Astrocyte (in vitro differentiated cells and primary cell): ENCODE results near the gene SERF2. TPM values are rescaled to one million over a fixed set of nuclear protein-coding genes. Genes with fewer than 3 reads are reported as not detected.

Experiments used
- DNase-seq: peaks from one replicate; pipeline ENCODE4 v3.0.0-alpha.2; 2010; ENCODE audit warnings: low read depth
- FAIRE-seq: peaks from 2 replicates; lab custom pipeline; 2011; peaks lifted over from hg19 to GRCh38; lab: Jason Lieb, UNC
- H2AFZ ChIP-seq: 2 replicates; pipeline ENCODE4 v1.6.0; 2012; ENCODE audit warnings: low read depth, low read length, inconsistent platforms
- H3K27ac ChIP-seq: 2 replicates; pipeline ENCODE4 v1.5.1; 2011; ENCODE audit warnings: low read depth, low read length, inconsistent platforms
- H3K27me3 ChIP-seq: 2 replicates; pipeline ENCODE4 v1.6.0; 2011; ENCODE audit warnings: low read length, inconsistent platforms; ENCODE audit not compliant: insufficient read depth
- H3K36me3 ChIP-seq: 2 replicates; pipeline ENCODE4 v1.5.1; 2011; ENCODE audit warnings: low read length, inconsistent platforms; ENCODE audit not compliant: insufficient read depth
- H3K4me1 ChIP-seq: 2 replicates; pipeline ENCODE4 v1.5.1; 2011; ENCODE audit warnings: low read length, inconsistent platforms; ENCODE audit not compliant: insufficient read depth
- H3K4me2 ChIP-seq: 2 replicates; pipeline ENCODE4 v1.6.0; 2012; ENCODE audit warnings: low read length, inconsistent platforms
- H3K4me3 ChIP-seq: 2 replicates; pipeline ENCODE4 v1.5.1; 2011; ENCODE audit warnings: low read depth, mild to moderate bottlenecking, low read length, inconsistent platforms; ENCODE audit not compliant: insufficient read depth
- H3K79me2 ChIP-seq: 2 replicates; pipeline ENCODE4 v1.6.0; 2012; ENCODE audit warnings: mild to moderate bottlenecking, low read length, inconsistent platforms; ENCODE audit not compliant: insufficient read depth
- H3K9ac ChIP-seq: 2 replicates; pipeline ENCODE4 v1.6.0; 2012; ENCODE audit warnings: mild to moderate bottlenecking, low read length, inconsistent platforms
- H3K9me3 ChIP-seq: 2 replicates; pipeline ENCODE4 v1.5.1; 2012; ENCODE audit warnings: low read depth, mild to moderate bottlenecking, low read length, inconsistent platforms; ENCODE audit not compliant: insufficient read depth
- H4K20me1 ChIP-seq: 2 replicates; pipeline ENCODE4 v1.6.0; 2012; ENCODE audit warnings: low read length, inconsistent platforms; ENCODE audit not compliant: insufficient read depth
- H3K27ac Mint-ChIP-seq: one replicate; pipeline ENCODE4 v1.8.0; 2021; ENCODE audit warnings: mild to moderate bottlenecking, mixed read lengths; ENCODE audit not compliant: unreplicated experiment
- H3K27me3 Mint-ChIP-seq: one replicate; pipeline ENCODE4 v1.8.0; 2021; ENCODE audit warnings: low read depth, mixed read lengths; ENCODE audit not compliant: unreplicated experiment
- H3K36me3 Mint-ChIP-seq: one replicate; pipeline ENCODE4 v1.8.0; 2021; ENCODE audit warnings: low read depth, mixed read lengths; ENCODE audit not compliant: unreplicated experiment
- H3K4me1 Mint-ChIP-seq: one replicate; pipeline ENCODE4 v1.8.0; 2021; ENCODE audit warnings: low read depth, mixed read lengths; ENCODE audit not compliant: unreplicated experiment
- H3K4me3 Mint-ChIP-seq: one replicate; pipeline ENCODE4 v1.8.0; 2021; ENCODE audit warnings: mild to moderate bottlenecking, moderate library complexity, mixed read lengths; ENCODE audit not compliant: unreplicated experiment
- H3K9me3 Mint-ChIP-seq: one replicate; pipeline ENCODE4 v1.8.0; 2021; ENCODE audit warnings: mild to moderate bottlenecking, mixed read lengths; ENCODE audit not compliant: unreplicated experiment
- EZH2 ChIP-seq: IDR thresholded peaks from 2 replicates; pipeline ENCODE4 v1.6.1; 2012; ENCODE audit warnings: mild to moderate bottlenecking, low read length, inconsistent platforms; ENCODE audit not compliant: insufficient read depth
- total RNA-seq: library from RNA; stranded (reverse); gene quantifications from 2 replicates; pipeline ENCODE4 v1.2.1, GENCODE V29; 2021
- TF ChIP-seq, protein P1 (sequence below): IDR thresholded peaks from 2 replicates; pipeline ENCODE4 v1.5.1; 2011; ENCODE audit warnings: low read depth, mild to moderate bottlenecking, inconsistent platforms, low read length, moderate library complexity; ENCODE audit not compliant: insufficient read depth

The SERF2 gene
- total RNA-seq, 1 donor from 2014 or later = 933 TPM

DNA sequence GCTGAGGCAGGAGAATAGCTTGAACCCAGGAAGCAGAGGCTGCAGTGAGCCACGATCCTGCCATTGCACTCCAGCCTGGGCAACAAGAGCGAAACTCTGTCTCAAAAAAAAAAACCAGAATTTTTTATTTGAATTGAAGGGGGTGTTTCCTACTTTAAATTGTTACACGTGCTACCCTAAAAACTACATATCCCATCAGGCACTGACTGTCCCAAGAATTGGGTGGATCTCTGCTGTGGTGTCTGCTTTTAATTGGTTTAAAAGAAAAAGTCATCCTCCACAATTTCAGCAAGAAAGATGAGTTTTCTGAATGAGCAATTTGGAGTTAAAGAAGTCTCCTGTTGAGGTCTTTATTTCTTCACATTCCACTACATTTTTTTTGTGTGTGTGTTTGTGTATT is 43.7 kb upstream of the SERF2 start:
- H3K4me1 Mint-ChIP-seq = peaks cover 14% of the 10 kb centered on the region
- H3K27ac Mint-ChIP-seq = no peak overlapping the region

DNA sequence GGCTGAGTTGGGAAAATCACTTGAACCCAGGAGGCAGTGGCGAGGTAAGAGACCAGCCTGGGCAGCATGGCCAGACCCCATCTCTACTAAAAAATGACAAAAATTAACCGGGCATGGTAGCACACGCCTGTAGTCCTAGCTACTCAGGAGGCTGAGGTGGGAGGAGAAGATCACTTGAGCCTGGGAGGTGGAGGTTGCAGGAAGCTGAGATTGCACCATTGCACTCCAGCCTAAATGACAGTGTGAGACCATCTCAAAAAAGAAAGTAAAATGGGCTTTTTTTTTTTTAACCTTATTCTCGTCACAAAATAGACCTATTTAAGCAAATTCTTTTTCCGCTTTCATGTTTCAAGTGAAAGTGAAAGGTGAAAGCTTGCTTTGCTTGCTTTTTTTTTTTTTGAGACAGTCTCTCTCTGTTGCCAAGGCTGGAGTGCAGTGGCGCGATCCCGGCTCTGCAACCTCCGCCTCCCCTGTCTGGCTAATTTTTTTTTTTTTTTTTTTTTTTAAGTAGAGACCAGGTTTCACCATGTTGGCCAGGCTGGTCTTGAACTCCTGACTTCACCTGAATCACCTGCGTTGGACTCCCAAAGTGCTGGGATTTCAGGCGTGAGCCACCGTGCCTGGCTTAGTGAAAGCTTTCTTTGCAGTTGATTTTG is 42.3 kb upstream of the SERF2 start:
- H3K4me3 Mint-ChIP-seq = no peak overlapping the region
- H3K27me3 Mint-ChIP-seq = no peaks in the 10 kb centered on the region
- no peak overlapping the region for H2AFZ ChIP-seq
- H3K9me3 Mint-ChIP-seq = no peaks in the 10 kb centered on the region
- H3K27me3 ChIP-seq = no peaks in the 10 kb centered on the region
- no peak overlapping the region for H3K4me3 ChIP-seq
- TF ChIP-seq, protein P1, sequence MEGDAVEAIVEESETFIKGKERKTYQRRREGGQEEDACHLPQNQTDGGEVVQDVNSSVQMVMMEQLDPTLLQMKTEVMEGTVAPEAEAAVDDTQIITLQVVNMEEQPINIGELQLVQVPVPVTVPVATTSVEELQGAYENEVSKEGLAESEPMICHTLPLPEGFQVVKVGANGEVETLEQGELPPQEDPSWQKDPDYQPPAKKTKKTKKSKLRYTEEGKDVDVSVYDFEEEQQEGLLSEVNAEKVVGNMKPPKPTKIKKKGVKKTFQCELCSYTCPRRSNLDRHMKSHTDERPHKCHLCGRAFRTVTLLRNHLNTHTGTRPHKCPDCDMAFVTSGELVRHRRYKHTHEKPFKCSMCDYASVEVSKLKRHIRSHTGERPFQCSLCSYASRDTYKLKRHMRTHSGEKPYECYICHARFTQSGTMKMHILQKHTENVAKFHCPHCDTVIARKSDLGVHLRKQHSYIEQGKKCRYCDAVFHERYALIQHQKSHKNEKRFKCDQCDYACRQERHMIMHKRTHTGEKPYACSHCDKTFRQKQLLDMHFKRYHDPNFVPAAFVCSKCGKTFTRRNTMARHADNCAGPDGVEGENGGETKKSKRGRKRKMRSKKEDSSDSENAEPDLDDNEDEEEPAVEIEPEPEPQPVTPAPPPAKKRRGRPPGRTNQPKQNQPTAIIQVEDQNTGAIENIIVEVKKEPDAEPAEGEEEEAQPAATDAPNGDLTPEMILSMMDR = no peak
- TF ChIP-seq EZH2 = no peak
- H3K36me3 ChIP-seq = peaks cover 24% of the 10 kb centered on the region
- no peaks in the 10 kb centered on the region for H3K9me3 ChIP-seq
- H4K20me1 ChIP-seq = peaks cover 79% of the 10 kb centered on the region
- peak overlapping the region; percentile 67 for H3K4me2 ChIP-seq
- H3K79me2 ChIP-seq = peaks cover 87% of the 10 kb centered on the region
- H3K4me1 Mint-ChIP-seq = peaks cover 14% of the 10 kb centered on the region
- H3K27ac Mint-ChIP-seq = no peak overlapping the region
- H3K36me3 Mint-ChIP-seq = peaks cover 2% of the 10 kb centered on the region
- FAIRE-seq (no peak), DNase-seq (peak; percentile 5)
- H3K27ac ChIP-seq = no peak overlapping the region
- H3K4me1 ChIP-seq = peaks cover 16% of the 10 kb centered on the region
- H3K9ac ChIP-seq = peak overlapping the region; percentile 14

More for the DNA sequence above, 43.7 kb upstream of the SERF2 start:
- H3K9me3 ChIP-seq = no peaks in the 10 kb centered on the region
- H3K4me2 ChIP-seq = peak overlapping the region; percentile 86
- no peaks in the 10 kb centered on the region for H3K27me3 ChIP-seq
- peaks cover 16% of the 10 kb centered on the region for H3K4me1 ChIP-seq
- DNase-seq (no peak), FAIRE-seq (no peak)
- H3K4me3 Mint-ChIP-seq = peak overlapping the region; percentile 97
- H3K79me2 ChIP-seq = peaks cover 73% of the 10 kb centered on the region
- peak overlapping the region; percentile 71 for H3K9ac ChIP-seq
- no peaks in the 10 kb centered on the region for H3K9me3 Mint-ChIP-seq
- peaks cover 64% of the 10 kb centered on the region for H4K20me1 ChIP-seq
- H3K36me3 Mint-ChIP-seq = peaks cover 2% of the 10 kb centered on the region
- H3K36me3 ChIP-seq = peaks cover 19% of the 10 kb centered on the region
- H3K27me3 Mint-ChIP-seq = no peaks in the 10 kb centered on the region
- H3K4me3 ChIP-seq = peak overlapping the region; percentile 70
- no peak overlapping the region for H3K27ac ChIP-seq
- no peak overlapping the region for H2AFZ ChIP-seq
- TF ChIP-seq EZH2 = no peak
- TF ChIP-seq, protein P1 = no peak

DNA sequence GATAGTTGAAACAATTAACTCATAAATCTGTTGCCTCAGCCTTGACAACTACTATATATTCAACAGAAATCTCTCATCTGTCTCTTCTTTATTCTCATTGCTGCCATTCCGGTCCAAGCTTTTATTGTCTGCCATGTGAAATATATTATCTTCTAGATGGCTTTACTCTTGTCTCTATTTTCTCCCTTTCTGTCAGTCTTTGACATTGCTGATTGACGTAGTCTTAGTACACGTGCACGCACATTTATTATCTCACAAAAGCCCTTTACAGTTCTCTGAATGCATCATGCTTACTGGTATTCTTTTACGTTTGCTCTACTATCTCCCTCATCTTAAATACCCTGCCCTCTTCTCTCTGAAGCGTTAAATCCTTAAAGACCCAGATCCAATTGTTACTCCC is 40.2 kb upstream of the SERF2 start:
- Histone ChIP-seq H3K27ac (no peak overlapping the region), H3K27me3 (no peaks in the 10 kb centered on the region), H4K20me1 (peaks cover 96% of the 10 kb centered on the region), H3K4me3 (no peak overlapping the region), H3K36me3 (peaks cover 36% of the 10 kb centered on the region), H2AFZ (no peak overlapping the region), H3K79me2 (peaks cover 100% of the 10 kb centered on the region), H3K9ac (no peak overlapping the region), H3K9me3 (no peaks in the 10 kb centered on the region), H3K4me2 (peak overlapping the region; percentile 49), H3K4me1 (peaks cover 12% of the 10 kb centered on the region)
- Mint-ChIP-seq H3K9me3 (no peaks in the 10 kb centered on the region), H3K27me3 (no peaks in the 10 kb centered on the region), H3K4me3 (no peak overlapping the region), H3K4me1 (peaks cover 14% of the 10 kb centered on the region), H3K36me3 (peaks cover 4% of the 10 kb centered on the region), H3K27ac (no peak overlapping the region)
- FAIRE-seq (no peak), DNase-seq (no peak)
- TF ChIP-seq, protein P1 = no peak
- no peak for TF ChIP-seq EZH2
